AG09309 (cell line): ENCODE data around the gene GRM5.
A peak's percentile ranks its signal among the peaks of the same experiment; 100 is the strongest.
"Not testable (repeated sequence)": the region's sequence is repeated elsewhere in the genome, so short reads cannot be mapped to it uniquely, and the experiment has no call there.

Experiments
- DNase-seq: peaks from one replicate; pipeline ENCODE4 v3.0.0-alpha.2; 2010; ENCODE audit warnings: low read depth
- H3K4me3 ChIP-seq: 2 replicates; pipeline ENCODE4 v1.5.1; 2011; ENCODE audit warnings: mild to moderate bottlenecking, low read depth, low read length, moderate library complexity; ENCODE audit not compliant: control insufficient read depth
- CTCF ChIP-seq: IDR thresholded peaks from 2 replicates; pipeline ENCODE4 v1.5.1; 2011; ENCODE audit warnings: mild to moderate bottlenecking, low read depth, low read length, inconsistent platforms; ENCODE audit not compliant: insufficient read depth, control insufficient read depth; ENCODE audit errors: missing control alignments

Gene GRM5

GRCh38 chr11:88909500-88909899, 156.3 kb downstream of the GRM5 start:
- no peak for TF ChIP-seq CTCF
- H3K4me3 ChIP-seq, result no peak overlapping the region
- no peak for DNase-seq

GRCh38 chr11:88901436-88901835, 164.3 kb downstream of the GRM5 start:
- not testable (repeated sequence) for DNase-seq

GRCh38 chr11:88888855-88889254, 176.9 kb downstream of the GRM5 start:
- H3K4me3 ChIP-seq, DNase-seq: not testable (repeated sequence)

More at GRCh38 chr11:88901436-88901835, 164.3 kb downstream of the GRM5 start:
- H3K4me3 ChIP-seq, result not testable (repeated sequence)

- H3K4me3 ChIP-seq, result no peak overlapping the region
- DNase-seq, result no peak
- peak; percentile 53 for TF ChIP-seq CTCF
Observed at GRCh38 chr11:88886796-88887195, 179.0 kb downstream of the GRM5 start.

GRCh38 chr11:88882800-88883199, 183.0 kb downstream of the GRM5 start:
- H3K4me3 ChIP-seq, result not testable (repeated sequence)

GRCh38 chr11:88861618-88862017, 204.2 kb downstream of the GRM5 start:
- DNase-seq, result no peak
- no peak for TF ChIP-seq CTCF
- H3K4me3 ChIP-seq, result no peak overlapping the region

More at GRCh38 chr11:88882800-88883199, 183.0 kb downstream of the GRM5 start:
- not testable (repeated sequence) for DNase-seq

- DNase-seq, H3K4me3 ChIP-seq: not testable (repeated sequence)
Observed at GRCh38 chr11:88860431-88860830, 205.4 kb downstream of the GRM5 start.

- not testable (repeated sequence) for DNase-seq, H3K4me3 ChIP-seq
Observed at GRCh38 chr11:88853963-88854362, 211.8 kb downstream of the GRM5 start.

- H3K4me3 ChIP-seq, DNase-seq: not testable (repeated sequence)
Observed at GRCh38 chr11:88851547-88851946, 214.2 kb downstream of the GRM5 start.

GRCh38 chr11:88849773-88850172, 216.0 kb downstream of the GRM5 start:
- not testable (repeated sequence) for H3K4me3 ChIP-seq, DNase-seq

- no peak for TF ChIP-seq CTCF
- H3K4me3 ChIP-seq, result no peak overlapping the region
- peak; percentile 54 for DNase-seq
Observed at GRCh38 chr11:88849368-88849767, 216.4 kb downstream of the GRM5 start.

GRCh38 chr11:88846266-88846665, 219.5 kb downstream of the GRM5 start:
- DNase-seq, H3K4me3 ChIP-seq: not testable (repeated sequence)

GRCh38 chr11:88844941-88845340, 220.8 kb downstream of the GRM5 start:
- not testable (repeated sequence) for H3K4me3 ChIP-seq, DNase-seq

- not testable (repeated sequence) for DNase-seq
Observed at GRCh38 chr11:88843766-88844426, 221.9 kb downstream of the GRM5 start.

More at GRCh38 chr11:88843766-88844426, 221.9 kb downstream of the GRM5 start:
- H3K4me3 ChIP-seq, result not testable (repeated sequence)
